H1 (cell line): ENCODE data around the gene PPP1R18. TPM values are rescaled to one million over a fixed set of nuclear protein-coding genes. Genes with fewer than 3 reads are reported as not detected.

Experiments
- CTCF ChIA-PET: fragments of 300-600 bp; sonication (Branson Sonifier 250); formaldehyde crosslinking; loops from one replicate; lab custom pipeline; 2021; ENCODE audit not compliant: partially characterized antibody; lab: Charles Lee
- POLR2A ChIA-PET: fragments of 300-600 bp; sonication (Branson Sonifier 250); formaldehyde crosslinking; loops from one replicate; lab custom pipeline; 2021; ENCODE audit warnings: inconsistent platforms; ENCODE audit not compliant: partially characterized antibody; lab: Charles Lee
- DNase-seq, 2 experiments: peaks; one replicate each; pipeline versions ENCODE4 v3.0.0 to v3.0.0-alpha.2; 2010 to 2022; ENCODE audit warnings: low spot score in 2 of 2, low read depth in 1 of 2, mixed read lengths in 1 of 2
- FAIRE-seq: peaks from 2 replicates; lab custom pipeline; 2011; peaks lifted over from hg19 to GRCh38; lab: Jason Lieb, UNC
- H2AFZ ChIP-seq: 2 replicates; pipeline ENCODE4 v1.8.1; 2012; ENCODE audit warnings: low read length, inconsistent platforms
- H2AK5ac ChIP-seq: 2 replicates; pipeline ENCODE4 v1.6.1; 2013; ENCODE audit warnings: low read depth, low read length
- H2BK120ac ChIP-seq: replicated peaks from 2 replicates; pipeline ENCODE3; 2013; ENCODE audit warnings: low read depth, low read length, inconsistent platforms
- H2BK12ac ChIP-seq: 2 replicates; pipeline ENCODE4 v1.6.1; 2013; ENCODE audit warnings: low read depth, low read length
- H2BK15ac ChIP-seq: 2 replicates; pipeline ENCODE4 v1.6.1; 2013; ENCODE audit warnings: low read length
- H2BK20ac ChIP-seq: 2 replicates; pipeline ENCODE4 v1.6.1; 2013; ENCODE audit warnings: low read length
- H2BK5ac ChIP-seq: 2 replicates; pipeline ENCODE4 v1.6.1; 2013; ENCODE audit warnings: low read depth, low read length
- H3K14ac ChIP-seq: 2 replicates; pipeline ENCODE4 v1.6.1; 2013; ENCODE audit warnings: inconsistent platforms; ENCODE audit not compliant: insufficient read length
- H3K18ac ChIP-seq: 2 replicates; pipeline ENCODE4 v1.6.1; 2013; ENCODE audit warnings: low read length; ENCODE audit errors: extremely low read depth
- H3K23ac ChIP-seq: 2 replicates; pipeline ENCODE4 v1.6.1; 2013; ENCODE audit warnings: inconsistent platforms; ENCODE audit not compliant: insufficient read length
- H3K23me2 ChIP-seq: 2 replicates; pipeline ENCODE4 v1.6.1; 2013; ENCODE audit warnings: low read depth, low read length
- H3K27ac ChIP-seq: 2 replicates; pipeline ENCODE4 v1.6.1; 2011; ENCODE audit warnings: low read depth, low read length, inconsistent platforms
- H3K27me3 ChIP-seq, 4 experiments: replicated peaks in 1 of 4; 1 replicate in 1 of 4; 2 replicates in 3 of 4; pipeline versions ENCODE4 v1.6.1 to v1.8.1; 2011 to 2013; ENCODE audit warnings: low read length in 3 of 4, mild to moderate bottlenecking in 3 of 4, inconsistent platforms in 2 of 4, mixed read lengths in 2 of 4, moderate library complexity in 1 of 4; ENCODE audit not compliant: control insufficient read depth in 3 of 4, insufficient read depth in 3 of 4; ENCODE audit errors: extremely low read depth in 1 of 4
- H3K36me3 ChIP-seq, 4 experiments: 2 replicates each; pipeline versions ENCODE4 v1.6.1 to v1.8.1; 2011 to 2013; ENCODE audit warnings: mild to moderate bottlenecking in 4 of 4, low read length in 3 of 4, moderate library complexity in 2 of 4, control low read depth in 1 of 4, inconsistent platforms in 1 of 4; ENCODE audit not compliant: insufficient read depth in 4 of 4, control insufficient read depth in 2 of 4
- H3K4ac ChIP-seq: replicated peaks from 2 replicates; pipeline ENCODE3; 2013; ENCODE audit warnings: low read length, low read depth, mixed read lengths, inconsistent platforms; ENCODE audit not compliant: insufficient read length
- H3K4me1 ChIP-seq, 4 experiments: replicated peaks in 1 of 4; 1 replicate in 1 of 4; 2 replicates in 3 of 4; pipeline versions ENCODE4 v1.6.1 to v1.8.1; 2011 to 2013; ENCODE audit warnings: low read length in 3 of 4, inconsistent platforms in 2 of 4, mixed read lengths in 1 of 4; ENCODE audit not compliant: insufficient read depth in 4 of 4, control insufficient read depth in 3 of 4
- H3K4me2 ChIP-seq, 2 experiments: 2 replicates each; pipeline versions ENCODE4 v1.6.1 to v1.8.1; 2011 to 2013; ENCODE audit warnings: low read depth in 2 of 2, low read length in 2 of 2, control low read depth in 1 of 2, inconsistent platforms in 1 of 2, mild to moderate bottlenecking in 1 of 2; ENCODE audit not compliant: insufficient read depth in 1 of 2
- H3K4me3 ChIP-seq, 4 experiments: fragments of 200-600, 300-600 bp in 1 of 4; sonication (generic), shearing (Covaris generic), sonication (Bioruptor Twin) in 1 of 4; 2 replicates each; pipeline versions ENCODE4 v1.5.1 to v1.8.1; 2011 to 2016; ENCODE audit warnings: low read length in 4 of 4, low read depth in 3 of 4, control low read depth in 2 of 4, inconsistent platforms in 2 of 4, mild to moderate bottlenecking in 2 of 4, mixed read lengths in 1 of 4, moderate library complexity in 1 of 4; ENCODE audit not compliant: insufficient read depth in 2 of 4; ENCODE audit errors: extremely low read depth in 1 of 4
- H3K56ac ChIP-seq: replicated peaks from 2 replicates; pipeline ENCODE3; 2013; ENCODE audit warnings: low read depth, mild to moderate bottlenecking, mixed read lengths, low read length, inconsistent platforms; ENCODE audit not compliant: insufficient read length
- H3K79me1 ChIP-seq: 2 replicates; pipeline ENCODE4 v1.6.1; 2013; ENCODE audit warnings: low read depth, low read length, control low read depth
- H3K79me2 ChIP-seq, 2 experiments: 2 replicates each; pipeline versions ENCODE4 v1.6.1 to v1.8.1; 2012 to 2013; ENCODE audit warnings: low read length in 2 of 2, mild to moderate bottlenecking in 2 of 2, inconsistent platforms in 1 of 2; ENCODE audit not compliant: insufficient read depth in 2 of 2, control insufficient read depth in 1 of 2
- H3K9ac ChIP-seq, 4 experiments: replicated peaks in 1 of 4; 1 replicate in 1 of 4; 2 replicates in 3 of 4; pipeline versions ENCODE4 v1.6.1 to v1.8.1; 2011 to 2013; ENCODE audit warnings: low read depth in 3 of 4, low read length in 3 of 4, control low read depth in 2 of 4, mild to moderate bottlenecking in 2 of 4, moderate library complexity in 2 of 4, inconsistent platforms in 1 of 4; ENCODE audit errors: extremely low read depth in 1 of 4
- H3K9me3 ChIP-seq, 2 experiments: 2 replicates each; pipeline versions ENCODE4 v1.6.1 to v1.8.1; 2012 to 2013; ENCODE audit warnings: mild to moderate bottlenecking in 2 of 2, moderate library complexity in 2 of 2, control low read depth in 1 of 2, inconsistent platforms in 1 of 2, low read depth in 1 of 2, low read length in 1 of 2, mixed read lengths in 1 of 2; ENCODE audit not compliant: insufficient read depth in 2 of 2
- H4K20me1 ChIP-seq, 2 experiments: replicated peaks in 1 of 2; 2 replicates each; pipeline versions ENCODE3 to v1.8.1; 2011 to 2013; ENCODE audit warnings: inconsistent platforms in 2 of 2, low read length in 2 of 2, mild to moderate bottlenecking in 1 of 2; ENCODE audit not compliant: insufficient read depth in 2 of 2, control insufficient read depth in 1 of 2
- H4K5ac ChIP-seq: 2 replicates; pipeline ENCODE4 v1.6.1; 2013; ENCODE audit warnings: low read length, low read depth, mixed read lengths, inconsistent platforms; ENCODE audit not compliant: insufficient read length
- H4K8ac ChIP-seq: 2 replicates; pipeline ENCODE4 v1.8.0; 2013; ENCODE audit warnings: mild to moderate bottlenecking, moderate library complexity, low read length, inconsistent platforms; ENCODE audit not compliant: insufficient read depth; ENCODE audit errors: extremely low read depth
- H4K91ac ChIP-seq: replicated peaks from 2 replicates; pipeline ENCODE3; 2013; ENCODE audit warnings: low read length, mixed read lengths, inconsistent platforms; ENCODE audit not compliant: insufficient read length
- CTCF ChIP-seq, 3 experiments: IDR thresholded peaks; 1 replicate in 2 of 3; 2 replicates in 1 of 3; pipeline versions ENCODE4 v1.5.1 to v1.6.1; 2011; ENCODE audit warnings: low read length in 3 of 3, mild to moderate bottlenecking in 3 of 3, inconsistent platforms in 2 of 3, low read depth in 1 of 3, moderate library complexity in 1 of 3; ENCODE audit not compliant: insufficient read depth in 1 of 3; ENCODE audit errors: control extremely low read depth in 1 of 3
- GABPA ChIP-seq: IDR thresholded peaks from 2 replicates; pipeline ENCODE4 v1.6.1; 2011; ENCODE audit warnings: mild to moderate bottlenecking, low read length, moderate library complexity, borderline replicate concordance; ENCODE audit not compliant: insufficient read depth
- WGBS, 2 experiments: shearing (Covaris generic) in 1 of 2; methylation state at CpG; one replicate each; pipeline versions ENCODE4 v1.1.6 to v1.1.7; 2013 to 2015; ENCODE audit warnings: low lambda C conversion rate in 2 of 2, mixed read lengths in 2 of 2, inconsistent platforms in 1 of 2, low coverage in 1 of 2, missing lambda C conversion rate in 1 of 2; ENCODE audit not compliant: insufficient replicate concordance in 2 of 2, insufficient coverage in 1 of 2, insufficient read length in 1 of 2; ENCODE audit errors: extremely low coverage in 1 of 2, missing lambda C conversion rate in 1 of 2; 5-methylcytosine and 5-hydroxymethylcytosine counted together
- polyA plus RNA-seq, 7 experiments: library from polyadenylated mRNA; depleted of rRNA in 3 of 7; stranded (reverse) in 5 of 7; unstranded in 2 of 7; fragments of >200 nt in 5 of 7; fragments of 200-250 nt in 2 of 7; gene quantifications; 1 replicate in 5 of 7; 2 replicates in 1 of 7; 4 replicates in 1 of 7; pipeline versions ENCODE4 v1.2.1 to v1.2.3, GENCODE V29; 2011 to 2013; ENCODE audit warnings: missing spikeins in 2 of 7, mixed read lengths in 2 of 7
- total RNA-seq: library from RNA; stranded (reverse); fragmentation: NEBNext Ultra II Directional; extraction: Animal tissue kit (Norgen Biotek cat#: 25700); gene quantifications from 2 replicates; pipeline ENCODE4 v1.2.1, GENCODE V29; 2021

PPP1R18 gene
- total and polyA plus RNA-seq, 2 of the 8 experiments (the other 6 are each of a cell fraction or from before 2014, with no cell fraction given) = 25.1 to 29.1 TPM

GRCh38 chr6:30670760-30671527, 15.5 kb downstream of the PPP1R18 start:
- ChIA-PET POLR2A (interaction anchor here (0.6 to 18.7 kb wide), 7 partner anchors 11 to 132 kb away, joined by 3 to 388 read pairs (median 7); partner anchors contain the start of genes MDC1, MRPS18B, PPP1R10 and TUBB), CTCF (interaction anchor here (1.8 to 3.0 kb wide), 4 partner anchors 12 to 52 kb away, joined by 8 to 12 read pairs (median 10); no protein-coding TSS in a partner anchor)
- Histone ChIP-seq H3K79me2 (peaks cover 0 to 4% of the 10 kb centered on the region in 2 experiments; a peak in 2 of 4 replicates), H3K9ac (no peak overlapping the region), H3K4ac (no peak overlapping the region), H2BK20ac (no peak overlapping the region), H3K56ac (no peak overlapping the region), H4K20me1 (peaks cover 0 to 2% of the 10 kb centered on the region in 2 experiments), H3K9me3 (no peaks in the 10 kb centered on the region), H2BK12ac (no peak overlapping the region), H2BK120ac (no peak overlapping the region), H3K36me3 (peaks cover 4 to 12% (median 8%) of the 10 kb centered on the region in 4 experiments; a peak in 5 of 8 replicates), H2AFZ (no peak overlapping the region), H2BK5ac (no peak overlapping the region), H2BK15ac (no peak overlapping the region), H3K4me2 (no peak overlapping the region; a peak in 1 of 4 replicates), H3K18ac (no peak overlapping the region), H4K5ac (no peak overlapping the region), H3K23ac (no peak overlapping the region), H3K79me1 (no peaks in the 10 kb centered on the region), H3K4me1 (no peaks in the 10 kb centered on the region; a peak in 1 of 7 replicates), H3K14ac (no peak overlapping the region), H4K91ac (no peak overlapping the region), H2AK5ac (no peak overlapping the region), H3K23me2 (peaks cover 6% of the 10 kb centered on the region), H3K4me3 (no peak overlapping the region), H4K8ac (no peak overlapping the region), H3K27me3 (no peaks in the 10 kb centered on the region), H3K27ac (no peak overlapping the region)
- FAIRE-seq (no peak), DNase-seq (no peak)
- TF ChIP-seq CTCF (IDR thresholded peaks at IDR 0.05; ENCODE audit: control extremely low read depth in 1 of 3, insufficient read depth in 1 of 3, low read depth in 1 of 3, low read length in 3 of 3) = peak in 2 of 3 experiments; percentile 13 to 38; a peak in 2 of 4 replicates
- TF ChIP-seq GABPA = no peak
- WGBS, 2 experiments = 93% methylated on average over 27 of the region's 27 CpGs; no CpG with 5 or more reads in 1 of the 2 experiments
